WTC11 (cell line): ENCODE results near the gene GOLGB1. TPM values are rescaled to one million over a fixed set of nuclear protein-coding genes. Genes with fewer than 3 reads are reported as not detected.

Experiments
- ATAC-seq: fragments of 200-7000 bp; cut with Tn5 transposase; 2 replicates; pipeline ENCODE4 v1.10.0; 2021; ENCODE audit warnings: mild to moderate bottlenecking, moderate library complexity
- CTCF ChIA-PET: fragments of 300-600 bp; sonication (Branson Sonifier 250); formaldehyde crosslinking; loops from one replicate; lab custom pipeline; 2021; ENCODE audit warnings: antibody characterized with exemption; lab: Charles Lee
- POLR2A ChIA-PET: fragments of 350-600 bp; sonication (Branson Sonifier 250); formaldehyde crosslinking; loops from one replicate; lab custom pipeline; 2021; ENCODE audit warnings: antibody characterized with exemption; lab: Charles Lee
- DNase-seq: peaks from one replicate; pipeline ENCODE4 v3.0.0; 2021; ENCODE audit warnings: low spot score
- H3K27ac Mint-ChIP-seq: 2 replicates; pipeline ENCODE4 v1.8.0; 2021; ENCODE audit warnings: mixed read lengths
- H3K27me3 Mint-ChIP-seq: 2 replicates; pipeline ENCODE4 v1.8.0; 2021; ENCODE audit warnings: low read depth, mild to moderate bottlenecking, moderate library complexity, mixed read lengths
- H3K36me3 Mint-ChIP-seq: 2 replicates; pipeline ENCODE4 v1.8.0; 2021; ENCODE audit warnings: mixed read lengths
- H3K4me1 Mint-ChIP-seq: 2 replicates; pipeline ENCODE4 v1.8.0; 2022; ENCODE audit warnings: mixed read lengths
- H3K4me3 Mint-ChIP-seq: 2 replicates; pipeline ENCODE4 v1.8.0; 2021; ENCODE audit warnings: mild to moderate bottlenecking, moderate library complexity, mixed read lengths
- H3K9me3 Mint-ChIP-seq: 2 replicates; pipeline ENCODE4 v1.8.0; 2021; ENCODE audit warnings: mixed read lengths
- AFF4 ChIP-seq: sonication (generic); formaldehyde crosslinking; IDR thresholded peaks from 2 replicates; pipeline ENCODE4 v1.8.1; 2023; ENCODE audit warnings: mild to moderate bottlenecking, missing genetic modification reagents, borderline replicate concordance
- ATF1 ChIP-seq: sonication (generic); formaldehyde crosslinking; IDR thresholded peaks from 2 replicates; pipeline ENCODE4 v1.8.1; 2023; ENCODE audit warnings: mild to moderate bottlenecking, moderate library complexity, missing genetic modification reagents
- ATF3 ChIP-seq: sonication (generic); formaldehyde crosslinking; conservative IDR thresholded peaks from 2 replicates; pipeline ENCODE4 v1.8.1; 2022; ENCODE audit warnings: mild to moderate bottlenecking, missing genetic modification reagents
- FOXK1 ChIP-seq: sonication (generic); formaldehyde crosslinking; IDR thresholded peaks from 2 replicates; pipeline ENCODE4 v1.8.0; 2022; ENCODE audit warnings: mild to moderate bottlenecking, moderate library complexity, missing genetic modification reagents
- GABPB1 ChIP-seq: sonication (generic); formaldehyde crosslinking; IDR thresholded peaks from 2 replicates; pipeline ENCODE4 v1.8.1; 2023; ENCODE audit warnings: mild to moderate bottlenecking, missing genetic modification reagents
- KAT7 ChIP-seq: sonication (generic); formaldehyde crosslinking; IDR thresholded peaks from 2 replicates; pipeline ENCODE4 v1.8.1; 2023; ENCODE audit warnings: missing genetic modification reagents, mild to moderate bottlenecking, borderline replicate concordance
- MXD4 ChIP-seq: fragments of 250-450 bp; sonication (Bioruptor Pico); IDR thresholded peaks from 2 replicates; pipeline ENCODE4 v1.8.0; 2021; ENCODE audit warnings: mild to moderate bottlenecking, moderate library complexity, borderline replicate concordance
- PRDM15 ChIP-seq: sonication (generic); formaldehyde crosslinking; IDR thresholded peaks from 2 replicates; pipeline ENCODE4 v1.8.0; 2022; ENCODE audit warnings: missing genetic modification reagents
- RELA ChIP-seq: sonication (generic); formaldehyde crosslinking; IDR thresholded peaks from 2 replicates; pipeline ENCODE4 v1.8.1; 2022; ENCODE audit warnings: missing genetic modification reagents, mild to moderate bottlenecking, borderline replicate concordance
- ZNF121 ChIP-seq: sonication (generic); formaldehyde crosslinking; IDR thresholded peaks from 2 replicates; pipeline ENCODE4 v1.8.0; 2023; ENCODE audit warnings: missing genetic modification reagents
- ZNF232 ChIP-seq: sonication (generic); formaldehyde crosslinking; IDR thresholded peaks from 2 replicates; pipeline ENCODE4 v1.8.0; 2022; ENCODE audit warnings: mild to moderate bottlenecking, missing genetic modification reagents
- ZNF416 ChIP-seq: fragments of 250-450 bp; sonication (Bioruptor Pico); IDR thresholded peaks from 2 replicates; pipeline ENCODE4 v1.9.0; 2021; ENCODE audit warnings: mild to moderate bottlenecking, inconsistent platforms
- ZNF423 ChIP-seq: fragments of 250-450 bp; sonication (Bioruptor Pico); IDR thresholded peaks from 2 replicates; pipeline ENCODE4 v2.1.2; 2022; ENCODE audit warnings: mild to moderate bottlenecking, moderate library complexity
- ZNF671 ChIP-seq: fragments of 250-450 bp; sonication (Bioruptor Pico); IDR thresholded peaks from 2 replicates; pipeline ENCODE4 v1.8.0; 2021; ENCODE audit warnings: mild to moderate bottlenecking
- total RNA-seq: library from RNA; stranded (reverse); gene quantifications from 3 replicates; pipeline ENCODE4 v1.2.3, GENCODE V29; 2021
- TF ChIP-seq, protein P1 (sequence below): fragments of 200-600 bp; IDR thresholded peaks from 2 replicates; pipeline ENCODE4 v1.8.0; 2022; ENCODE audit warnings: antibody characterized with exemption
- TF ChIP-seq, protein P2 (sequence below): sonication (generic); formaldehyde crosslinking; IDR thresholded peaks from 2 replicates; pipeline ENCODE4 v1.8.0; 2022; ENCODE audit warnings: mild to moderate bottlenecking, missing genetic modification reagents
- TF ChIP-seq, protein P3 (sequence below): fragments of 250-450 bp; sonication (Bioruptor Pico); IDR thresholded peaks from 2 replicates; pipeline ENCODE4 v1.8.0; 2021; ENCODE audit warnings: mild to moderate bottlenecking
- TF ChIP-seq, protein P4 (sequence below): sonication (generic); formaldehyde crosslinking; IDR thresholded peaks from 2 replicates; pipeline ENCODE4 v1.8.1; 2023; ENCODE audit warnings: mild to moderate bottlenecking, missing genetic modification reagents
- TF ChIP-seq, protein P5 (sequence below): sonication (generic); formaldehyde crosslinking; conservative IDR thresholded peaks from 2 replicates; pipeline ENCODE4 v1.8.1; 2023; ENCODE audit warnings: mild to moderate bottlenecking, low read depth, missing genetic modification reagents, moderate library complexity

GOLGB1 gene
- total RNA-seq, 1 experiment from 2014 or later: 33.8 TPM

DNA sequence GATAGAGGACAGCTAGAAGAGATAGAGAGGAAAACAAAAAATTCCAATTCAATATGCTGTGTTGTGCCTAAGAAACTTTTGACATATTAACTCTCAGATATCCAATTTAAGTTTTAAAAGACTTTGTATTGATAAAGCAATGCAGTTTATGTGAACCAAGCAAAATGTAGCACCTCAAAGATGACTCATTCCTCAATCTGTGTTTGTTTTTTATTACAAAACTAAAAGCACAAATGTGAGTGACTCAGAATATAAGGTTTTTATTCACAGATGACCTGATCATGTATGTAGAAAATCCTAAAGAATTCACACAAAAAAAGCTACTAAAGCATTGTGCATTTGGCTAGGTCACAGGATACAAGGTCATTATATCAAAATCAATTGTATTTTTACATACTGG, 99.9 kb downstream of the GOLGB1 start:
- ATAC-seq (no peak), DNase-seq (no peak)
- H3K27ac Mint-ChIP-seq: no peak overlapping the region
- no peaks in the 10 kb centered on the region for H3K27me3 Mint-ChIP-seq
- ChIA-PET POLR2A (no interaction called here), CTCF (interaction anchor here (1.7 kb wide), 1 partner anchor 56 kb away, joined by 4 read pairs; no protein-coding TSS in a partner anchor)
- H3K9me3 Mint-ChIP-seq: no peaks in the 10 kb centered on the region
- no peaks in the 10 kb centered on the region for H3K4me1 Mint-ChIP-seq
- no peaks in the 10 kb centered on the region for H3K36me3 Mint-ChIP-seq
- TF ChIP-seq, protein P1, sequence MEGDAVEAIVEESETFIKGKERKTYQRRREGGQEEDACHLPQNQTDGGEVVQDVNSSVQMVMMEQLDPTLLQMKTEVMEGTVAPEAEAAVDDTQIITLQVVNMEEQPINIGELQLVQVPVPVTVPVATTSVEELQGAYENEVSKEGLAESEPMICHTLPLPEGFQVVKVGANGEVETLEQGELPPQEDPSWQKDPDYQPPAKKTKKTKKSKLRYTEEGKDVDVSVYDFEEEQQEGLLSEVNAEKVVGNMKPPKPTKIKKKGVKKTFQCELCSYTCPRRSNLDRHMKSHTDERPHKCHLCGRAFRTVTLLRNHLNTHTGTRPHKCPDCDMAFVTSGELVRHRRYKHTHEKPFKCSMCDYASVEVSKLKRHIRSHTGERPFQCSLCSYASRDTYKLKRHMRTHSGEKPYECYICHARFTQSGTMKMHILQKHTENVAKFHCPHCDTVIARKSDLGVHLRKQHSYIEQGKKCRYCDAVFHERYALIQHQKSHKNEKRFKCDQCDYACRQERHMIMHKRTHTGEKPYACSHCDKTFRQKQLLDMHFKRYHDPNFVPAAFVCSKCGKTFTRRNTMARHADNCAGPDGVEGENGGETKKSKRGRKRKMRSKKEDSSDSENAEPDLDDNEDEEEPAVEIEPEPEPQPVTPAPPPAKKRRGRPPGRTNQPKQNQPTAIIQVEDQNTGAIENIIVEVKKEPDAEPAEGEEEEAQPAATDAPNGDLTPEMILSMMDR: no peak
- TF ChIP-seq ZNF416 (CRISPR knock-in tag): no peak
- TF ChIP-seq, protein P2, sequence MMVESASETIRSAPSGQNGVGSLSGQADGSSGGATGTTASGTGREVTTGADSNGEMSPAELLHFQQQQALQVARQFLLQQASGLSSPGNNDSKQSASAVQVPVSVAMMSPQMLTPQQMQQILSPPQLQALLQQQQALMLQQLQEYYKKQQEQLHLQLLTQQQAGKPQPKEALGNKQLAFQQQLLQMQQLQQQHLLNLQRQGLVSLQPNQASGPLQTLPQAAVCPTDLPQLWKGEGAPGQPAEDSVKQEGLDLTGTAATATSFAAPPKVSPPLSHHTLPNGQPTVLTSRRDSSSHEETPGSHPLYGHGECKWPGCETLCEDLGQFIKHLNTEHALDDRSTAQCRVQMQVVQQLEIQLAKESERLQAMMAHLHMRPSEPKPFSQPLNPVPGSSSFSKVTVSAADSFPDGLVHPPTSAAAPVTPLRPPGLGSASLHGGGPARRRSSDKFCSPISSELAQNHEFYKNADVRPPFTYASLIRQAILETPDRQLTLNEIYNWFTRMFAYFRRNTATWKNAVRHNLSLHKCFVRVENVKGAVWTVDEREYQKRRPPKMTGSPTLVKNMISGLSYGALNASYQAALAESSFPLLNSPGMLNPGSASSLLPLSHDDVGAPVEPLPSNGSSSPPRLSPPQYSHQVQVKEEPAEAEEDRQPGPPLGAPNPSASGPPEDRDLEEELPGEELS (CRISPR knock-in tag): no peak
- TF ChIP-seq, protein P3, sequence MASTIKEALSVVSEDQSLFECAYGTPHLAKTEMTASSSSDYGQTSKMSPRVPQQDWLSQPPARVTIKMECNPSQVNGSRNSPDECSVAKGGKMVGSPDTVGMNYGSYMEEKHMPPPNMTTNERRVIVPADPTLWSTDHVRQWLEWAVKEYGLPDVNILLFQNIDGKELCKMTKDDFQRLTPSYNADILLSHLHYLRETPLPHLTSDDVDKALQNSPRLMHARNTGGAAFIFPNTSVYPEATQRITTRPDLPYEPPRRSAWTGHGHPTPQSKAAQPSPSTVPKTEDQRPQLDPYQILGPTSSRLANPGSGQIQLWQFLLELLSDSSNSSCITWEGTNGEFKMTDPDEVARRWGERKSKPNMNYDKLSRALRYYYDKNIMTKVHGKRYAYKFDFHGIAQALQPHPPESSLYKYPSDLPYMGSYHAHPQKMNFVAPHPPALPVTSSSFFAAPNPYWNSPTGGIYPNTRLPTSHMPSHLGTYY (CRISPR knock-in tag): no peak
- no peak for TF ChIP-seq MXD4 (CRISPR knock-in tag)
- no peak for TF ChIP-seq GABPB1 (CRISPR knock-in tag)
- TF ChIP-seq KAT7 (CRISPR knock-in tag): no peak
- TF ChIP-seq ZNF423 (CRISPR knock-in tag): no peak
- TF ChIP-seq FOXK1: no peak
- TF ChIP-seq PRDM15 (CRISPR knock-in tag): no peak
- TF ChIP-seq AFF4 (CRISPR knock-in tag): no peak
- TF ChIP-seq ATF1 (CRISPR knock-in tag): no peak
- no peak for TF ChIP-seq ZNF121 (CRISPR knock-in tag)
- no peak for TF ChIP-seq RELA (CRISPR knock-in tag)
- TF ChIP-seq, protein P4, sequence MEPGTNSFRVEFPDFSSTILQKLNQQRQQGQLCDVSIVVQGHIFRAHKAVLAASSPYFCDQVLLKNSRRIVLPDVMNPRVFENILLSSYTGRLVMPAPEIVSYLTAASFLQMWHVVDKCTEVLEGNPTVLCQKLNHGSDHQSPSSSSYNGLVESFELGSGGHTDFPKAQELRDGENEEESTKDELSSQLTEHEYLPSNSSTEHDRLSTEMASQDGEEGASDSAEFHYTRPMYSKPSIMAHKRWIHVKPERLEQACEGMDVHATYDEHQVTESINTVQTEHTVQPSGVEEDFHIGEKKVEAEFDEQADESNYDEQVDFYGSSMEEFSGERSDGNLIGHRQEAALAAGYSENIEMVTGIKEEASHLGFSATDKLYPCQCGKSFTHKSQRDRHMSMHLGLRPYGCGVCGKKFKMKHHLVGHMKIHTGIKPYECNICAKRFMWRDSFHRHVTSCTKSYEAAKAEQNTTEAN: no peak
- no peak for TF ChIP-seq ATF3 (CRISPR knock-in tag)
- no peak for TF ChIP-seq ZNF232
- TF ChIP-seq, protein P5, sequence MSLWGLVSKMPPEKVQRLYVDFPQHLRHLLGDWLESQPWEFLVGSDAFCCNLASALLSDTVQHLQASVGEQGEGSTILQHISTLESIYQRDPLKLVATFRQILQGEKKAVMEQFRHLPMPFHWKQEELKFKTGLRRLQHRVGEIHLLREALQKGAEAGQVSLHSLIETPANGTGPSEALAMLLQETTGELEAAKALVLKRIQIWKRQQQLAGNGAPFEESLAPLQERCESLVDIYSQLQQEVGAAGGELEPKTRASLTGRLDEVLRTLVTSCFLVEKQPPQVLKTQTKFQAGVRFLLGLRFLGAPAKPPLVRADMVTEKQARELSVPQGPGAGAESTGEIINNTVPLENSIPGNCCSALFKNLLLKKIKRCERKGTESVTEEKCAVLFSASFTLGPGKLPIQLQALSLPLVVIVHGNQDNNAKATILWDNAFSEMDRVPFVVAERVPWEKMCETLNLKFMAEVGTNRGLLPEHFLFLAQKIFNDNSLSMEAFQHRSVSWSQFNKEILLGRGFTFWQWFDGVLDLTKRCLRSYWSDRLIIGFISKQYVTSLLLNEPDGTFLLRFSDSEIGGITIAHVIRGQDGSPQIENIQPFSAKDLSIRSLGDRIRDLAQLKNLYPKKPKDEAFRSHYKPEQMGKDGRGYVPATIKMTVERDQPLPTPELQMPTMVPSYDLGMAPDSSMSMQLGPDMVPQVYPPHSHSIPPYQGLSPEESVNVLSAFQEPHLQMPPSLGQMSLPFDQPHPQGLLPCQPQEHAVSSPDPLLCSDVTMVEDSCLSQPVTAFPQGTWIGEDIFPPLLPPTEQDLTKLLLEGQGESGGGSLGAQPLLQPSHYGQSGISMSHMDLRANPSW: no peak
- no peak for TF ChIP-seq ZNF671 (CRISPR knock-in tag)
- H3K4me3 Mint-ChIP-seq: no peak overlapping the region
